Heart left ventricle (tissue), 13 donors: ENCODE results near the gene FAF1.

Experiments used
- POLR2A ChIP-seq, 2 donors: fragments of 450-650 bp; IDR thresholded peaks; one replicate each; pipeline ENCODE4 v1.6.1; 2017; ENCODE audit warnings: antibody characterized with exemption in 2 of 2, mild to moderate bottlenecking in 2 of 2, moderate library complexity in 2 of 2
- TF ChIP-seq, protein P1 (sequence below), 12 donors: fragments of 200-600 bp; sonication (generic) in 4 of 12; IDR thresholded peaks; one replicate each; pipeline versions ENCODE4 v1.5.0 to v1.8.0; 2018 to 2022; ENCODE audit warnings: antibody characterized with exemption in 12 of 12, mild to moderate bottlenecking in 5 of 12
- donor health status: ischemic (EF 13 %, LVEDD 7.1; RV severe dilation, severe dysfunction).
- donor health status: DM: no; HTN: yes; CAD: no.
- donor health status: DM: no; HTN: no; CAD: no.
- donor health status: ischemic (EF 25% LVEDD 6.9; RV normal size, moderate dysfunction).
- donor health status: ischemic (EF 25% LVEDD 5.7; RV mildly dilated, moderate dysfunction).
- donor health status: ischemic (EF 35%, LVEDD 5.7; RV mildly dilated, moderate dysfunction).
- donor health status: nonischemic (EF 11% LVEDD 7.7; RV severe dilation, severe dysfunction).
- donor health status: DM: yes; HTN: yes; CAD: no.
- donor health status: PGD.
- donor health status: ischemic (EF 29% LVEDD 5.4; RV normal size, mild dysfunction).
- donor health status: nonischemic (EF 23%, LVEDD 6.1; RV moderate dilation, normal function).

DNA sequence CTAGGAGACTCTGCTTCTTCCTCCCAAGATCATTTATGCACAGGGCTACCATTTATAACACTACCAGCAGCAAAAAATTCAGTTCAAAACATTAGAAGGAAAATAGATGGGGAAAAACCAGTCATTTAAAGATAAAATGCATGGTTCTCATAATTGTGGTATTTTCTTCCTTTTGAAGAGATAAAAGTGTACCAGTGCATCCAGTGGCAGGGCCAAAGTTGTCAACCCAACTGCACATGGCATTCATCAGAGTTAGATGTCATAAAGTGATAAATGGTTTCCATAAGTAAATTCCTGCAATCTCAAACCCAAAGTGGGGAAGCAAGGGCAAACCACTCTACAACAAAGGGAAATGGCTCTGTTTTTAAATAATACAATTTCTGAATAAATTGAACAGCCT, 417.7 kb downstream of the FAF1 start:
- TF ChIP-seq, protein P1, sequence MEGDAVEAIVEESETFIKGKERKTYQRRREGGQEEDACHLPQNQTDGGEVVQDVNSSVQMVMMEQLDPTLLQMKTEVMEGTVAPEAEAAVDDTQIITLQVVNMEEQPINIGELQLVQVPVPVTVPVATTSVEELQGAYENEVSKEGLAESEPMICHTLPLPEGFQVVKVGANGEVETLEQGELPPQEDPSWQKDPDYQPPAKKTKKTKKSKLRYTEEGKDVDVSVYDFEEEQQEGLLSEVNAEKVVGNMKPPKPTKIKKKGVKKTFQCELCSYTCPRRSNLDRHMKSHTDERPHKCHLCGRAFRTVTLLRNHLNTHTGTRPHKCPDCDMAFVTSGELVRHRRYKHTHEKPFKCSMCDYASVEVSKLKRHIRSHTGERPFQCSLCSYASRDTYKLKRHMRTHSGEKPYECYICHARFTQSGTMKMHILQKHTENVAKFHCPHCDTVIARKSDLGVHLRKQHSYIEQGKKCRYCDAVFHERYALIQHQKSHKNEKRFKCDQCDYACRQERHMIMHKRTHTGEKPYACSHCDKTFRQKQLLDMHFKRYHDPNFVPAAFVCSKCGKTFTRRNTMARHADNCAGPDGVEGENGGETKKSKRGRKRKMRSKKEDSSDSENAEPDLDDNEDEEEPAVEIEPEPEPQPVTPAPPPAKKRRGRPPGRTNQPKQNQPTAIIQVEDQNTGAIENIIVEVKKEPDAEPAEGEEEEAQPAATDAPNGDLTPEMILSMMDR (IDR thresholded peaks at IDR 0.05), result no peak
- TF ChIP-seq POLR2A (IDR thresholded peaks at IDR 0.05), result no peak
